Chondrocyte (in vitro differentiated cells): ENCODE results near the gene HPCAL1. TPM values are rescaled to one million over a fixed set of nuclear protein-coding genes. Genes with fewer than 3 reads are reported as not detected.
A peak's percentile ranks its signal among the peaks of the same experiment; 100 is the strongest.

Source experiments
- DNase-seq: peaks from one replicate; pipeline ENCODE4 v3.0.0; 2021; ENCODE audit warnings: mixed read lengths, low spot score
- H3K27ac Mint-ChIP-seq: one replicate; pipeline ENCODE4 v1.8.0; 2021; ENCODE audit warnings: mild to moderate bottlenecking, moderate library complexity, mixed read lengths; ENCODE audit not compliant: unreplicated experiment
- H3K27me3 Mint-ChIP-seq: 2 replicates; pipeline ENCODE4 v1.8.0; 2021; ENCODE audit warnings: low read depth, mixed read lengths
- H3K36me3 Mint-ChIP-seq: 2 replicates; pipeline ENCODE4 v1.8.0; 2021; ENCODE audit warnings: low read depth, mixed read lengths
- H3K4me1 Mint-ChIP-seq: 2 replicates; pipeline ENCODE4 v1.8.0; 2021; ENCODE audit warnings: low read depth, mild to moderate bottlenecking, mixed read lengths
- H3K4me3 Mint-ChIP-seq: one replicate; pipeline ENCODE4 v1.8.0; 2021; ENCODE audit warnings: mild to moderate bottlenecking, moderate library complexity, mixed read lengths; ENCODE audit not compliant: unreplicated experiment
- H3K9me3 Mint-ChIP-seq: 2 replicates; pipeline ENCODE4 v1.8.0; 2021; ENCODE audit warnings: low read depth, mixed read lengths
- total RNA-seq: library from RNA; stranded (reverse); gene quantifications from 3 replicates; pipeline ENCODE4 v1.2.1, GENCODE V29; 2021
- TF ChIP-seq, protein P1 (sequence below): fragments of 200-600 bp; sonication (generic); IDR thresholded peaks from 2 replicates; pipeline ENCODE4 v1.5.0; 2021; ENCODE audit warnings: antibody characterized with exemption, mild to moderate bottlenecking, moderate library complexity

Gene HPCAL1
- total RNA-seq, 1 donor from 2014 or later, result 19.3 TPM

DNA sequence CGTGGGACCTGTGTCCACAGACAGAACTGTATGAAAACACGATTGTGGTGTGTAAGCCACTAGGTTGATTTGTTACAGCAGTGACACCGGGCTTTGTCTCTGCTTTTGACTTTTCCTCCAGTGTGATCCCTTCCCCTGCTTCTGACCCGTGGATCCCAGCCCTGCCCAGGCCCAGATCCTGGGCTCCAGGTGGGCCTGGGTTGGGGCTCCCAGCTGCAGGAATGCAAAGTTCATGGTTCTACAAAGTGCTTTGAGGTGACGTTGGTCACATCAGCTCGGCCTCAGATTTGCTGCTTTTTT lies 26.8 kb downstream of the HPCAL1 start:
- no peaks in the 10 kb centered on the region for H3K9me3 Mint-ChIP-seq

DNA sequence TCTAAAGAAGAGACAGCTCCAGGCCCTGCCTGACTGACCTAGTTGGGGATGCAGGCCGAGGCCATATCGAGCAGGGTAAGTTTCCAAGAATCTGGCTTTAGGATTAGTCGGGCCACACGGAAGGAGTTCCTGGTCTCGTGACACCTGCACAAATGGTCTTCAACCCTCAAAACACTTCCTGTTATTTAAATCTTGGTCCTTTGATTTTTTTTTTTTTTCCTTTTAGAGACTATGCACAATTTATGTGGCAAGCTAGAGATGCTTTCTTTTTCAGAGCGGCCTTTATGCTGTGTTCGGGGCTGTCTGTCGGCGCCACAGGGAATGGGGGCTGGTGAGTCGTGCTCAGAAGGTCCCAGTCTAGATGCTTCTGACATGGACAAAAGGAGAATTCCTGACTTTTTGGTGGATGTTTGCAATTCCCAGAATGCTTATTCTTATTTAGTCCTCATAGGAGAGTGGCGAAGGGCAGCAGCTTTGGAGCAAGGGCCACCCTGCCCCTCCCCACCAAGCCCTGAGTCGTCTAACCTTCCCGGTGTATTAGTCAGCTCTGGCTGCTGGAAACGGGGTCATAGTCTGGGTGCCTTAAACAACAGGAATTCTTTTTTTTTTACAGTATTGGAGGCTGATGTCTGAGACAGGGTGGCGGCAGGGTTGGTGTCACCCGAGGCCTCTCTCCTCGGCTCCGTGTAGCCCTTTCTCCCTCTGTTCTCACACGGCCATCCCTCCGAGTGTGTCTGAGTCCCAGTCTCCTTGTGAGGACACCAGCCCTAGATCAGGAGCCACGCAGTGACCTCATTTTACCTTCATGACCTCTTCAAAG lies 27.4 kb downstream of the HPCAL1 start:
- TF ChIP-seq, protein P1, sequence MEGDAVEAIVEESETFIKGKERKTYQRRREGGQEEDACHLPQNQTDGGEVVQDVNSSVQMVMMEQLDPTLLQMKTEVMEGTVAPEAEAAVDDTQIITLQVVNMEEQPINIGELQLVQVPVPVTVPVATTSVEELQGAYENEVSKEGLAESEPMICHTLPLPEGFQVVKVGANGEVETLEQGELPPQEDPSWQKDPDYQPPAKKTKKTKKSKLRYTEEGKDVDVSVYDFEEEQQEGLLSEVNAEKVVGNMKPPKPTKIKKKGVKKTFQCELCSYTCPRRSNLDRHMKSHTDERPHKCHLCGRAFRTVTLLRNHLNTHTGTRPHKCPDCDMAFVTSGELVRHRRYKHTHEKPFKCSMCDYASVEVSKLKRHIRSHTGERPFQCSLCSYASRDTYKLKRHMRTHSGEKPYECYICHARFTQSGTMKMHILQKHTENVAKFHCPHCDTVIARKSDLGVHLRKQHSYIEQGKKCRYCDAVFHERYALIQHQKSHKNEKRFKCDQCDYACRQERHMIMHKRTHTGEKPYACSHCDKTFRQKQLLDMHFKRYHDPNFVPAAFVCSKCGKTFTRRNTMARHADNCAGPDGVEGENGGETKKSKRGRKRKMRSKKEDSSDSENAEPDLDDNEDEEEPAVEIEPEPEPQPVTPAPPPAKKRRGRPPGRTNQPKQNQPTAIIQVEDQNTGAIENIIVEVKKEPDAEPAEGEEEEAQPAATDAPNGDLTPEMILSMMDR, result no peak
- H3K4me3 Mint-ChIP-seq, result peak overlapping the region; percentile 35
- no peaks in the 10 kb centered on the region for H3K27me3 Mint-ChIP-seq
- peaks cover 64% of the 10 kb centered on the region for H3K4me1 Mint-ChIP-seq
- peak; percentile 51 for DNase-seq
- H3K9me3 Mint-ChIP-seq, result peaks cover 1% of the 10 kb centered on the region
- H3K36me3 Mint-ChIP-seq, result peaks cover 2% of the 10 kb centered on the region
- peak overlapping the region; percentile 86 for H3K27ac Mint-ChIP-seq

More for the DNA sequence above, 26.8 kb downstream of the HPCAL1 start:
- Mint-ChIP-seq H3K36me3 (no peaks in the 10 kb centered on the region), H3K27me3 (no peaks in the 10 kb centered on the region), H3K4me3 (no peak overlapping the region), H3K4me1 (peaks cover 64% of the 10 kb centered on the region), H3K27ac (peak overlapping the region; percentile 86)
- TF ChIP-seq, protein P1, result no peak
- DNase-seq, result no peak

DNA sequence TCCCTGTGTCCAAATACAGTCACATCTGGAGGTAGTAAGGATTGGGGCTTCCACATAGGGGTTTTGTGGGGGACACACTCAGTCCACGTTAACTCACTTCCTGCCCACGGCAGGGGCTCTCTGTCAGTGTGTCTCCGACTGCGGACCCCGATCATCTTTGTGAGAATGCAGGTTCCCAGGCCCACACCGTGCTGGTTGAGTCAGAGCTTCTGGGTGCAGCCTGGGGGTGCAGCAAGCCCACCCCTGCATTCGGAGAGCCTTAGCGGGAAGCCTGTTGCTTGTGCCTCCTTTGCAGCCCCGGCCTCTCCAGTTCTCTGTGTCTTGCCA lies 28.0 kb downstream of the HPCAL1 start:
- peaks cover 2% of the 10 kb centered on the region for H3K36me3 Mint-ChIP-seq
- H3K27me3 Mint-ChIP-seq, result no peaks in the 10 kb centered on the region
- H3K9me3 Mint-ChIP-seq, result peaks cover 4% of the 10 kb centered on the region
- H3K4me3 Mint-ChIP-seq, result peak overlapping the region; percentile 50
- peak; percentile 61 for DNase-seq
- peaks cover 64% of the 10 kb centered on the region for H3K4me1 Mint-ChIP-seq
- H3K27ac Mint-ChIP-seq, result peak overlapping the region; percentile 86
- TF ChIP-seq, protein P1, result no peak

DNA sequence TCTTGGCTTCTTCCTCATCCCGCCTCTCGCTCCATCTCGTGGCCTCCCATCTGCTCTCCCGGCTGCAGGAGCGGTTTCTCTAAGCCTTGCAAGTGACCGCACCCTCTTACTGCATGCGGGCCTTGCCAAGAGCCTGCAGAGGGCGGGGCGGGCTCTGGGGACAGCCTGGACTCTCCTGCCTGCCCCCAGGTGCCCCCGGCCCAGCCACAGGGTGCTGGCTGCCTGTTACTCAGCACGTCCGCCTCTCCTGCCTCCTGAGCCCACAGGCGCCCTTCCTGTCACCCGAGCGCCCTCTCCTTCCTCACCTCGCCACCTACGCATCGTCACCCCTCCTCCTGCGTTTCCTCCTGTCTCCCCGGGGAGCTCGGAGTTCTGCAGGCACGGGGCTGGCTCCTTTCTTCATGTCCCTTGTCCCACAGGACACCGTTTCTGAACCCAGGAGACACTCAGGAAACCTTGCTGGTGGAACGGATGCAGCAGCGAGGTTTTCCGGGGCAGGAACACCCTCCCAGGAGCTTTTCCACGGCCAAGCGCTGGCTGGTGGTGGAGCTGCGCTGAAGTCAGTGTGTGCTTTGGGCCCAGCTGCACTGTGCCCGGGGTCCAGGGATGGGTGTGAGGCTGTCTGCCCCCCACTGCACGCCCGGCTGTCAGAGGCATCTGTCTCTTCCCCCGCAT lies 28.5 kb downstream of the HPCAL1 start:
- peaks cover 2% of the 10 kb centered on the region for H3K36me3 Mint-ChIP-seq
- H3K4me3 Mint-ChIP-seq, result peak overlapping the region; percentile 50
- DNase-seq, result peak; percentile 92
- TF ChIP-seq, protein P1, result no peak
- peaks cover 4% of the 10 kb centered on the region for H3K9me3 Mint-ChIP-seq
- no peaks in the 10 kb centered on the region for H3K27me3 Mint-ChIP-seq
- H3K4me1 Mint-ChIP-seq, result peaks cover 65% of the 10 kb centered on the region
- peak overlapping the region; percentile 86 for H3K27ac Mint-ChIP-seq

DNA sequence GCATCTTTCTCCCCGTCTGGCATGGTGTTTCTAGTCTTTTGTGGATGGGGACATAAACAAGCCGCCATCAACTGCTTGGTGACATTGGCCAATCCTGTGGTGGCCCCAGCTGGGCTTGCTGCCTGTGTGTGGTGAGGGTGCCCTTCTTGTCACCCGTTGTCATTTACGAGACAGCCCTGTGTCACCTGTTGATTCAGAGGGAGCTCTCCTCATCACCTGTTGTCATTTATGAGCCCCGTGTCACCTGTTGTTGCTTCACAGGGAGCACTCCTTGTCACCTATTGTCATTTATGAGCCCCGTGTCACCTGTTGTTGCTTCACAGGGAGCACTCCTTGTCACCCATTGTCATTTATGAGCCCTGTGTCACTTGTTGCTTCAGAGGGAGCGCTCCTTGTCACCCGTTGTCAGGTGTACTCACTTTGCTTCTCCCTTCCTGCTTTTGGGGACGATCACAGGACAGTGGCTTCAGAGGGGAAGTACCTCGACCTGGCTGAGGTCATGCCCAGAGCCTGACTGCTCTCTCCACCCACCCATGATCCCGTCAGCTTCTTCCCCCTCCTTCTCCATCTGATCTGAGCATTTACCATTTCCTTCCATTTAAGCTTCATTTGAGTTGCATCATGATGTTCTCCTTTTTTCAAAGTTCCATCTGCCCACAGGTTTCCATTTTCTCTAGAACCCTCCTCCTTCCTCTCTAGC lies 29.1 kb downstream of the HPCAL1 start:
- Mint-ChIP-seq H3K27ac (peak overlapping the region; percentile 94), H3K4me1 (peaks cover 66% of the 10 kb centered on the region), H3K27me3 (no peaks in the 10 kb centered on the region), H3K9me3 (peaks cover 4% of the 10 kb centered on the region), H3K4me3 (no peak overlapping the region), H3K36me3 (peaks cover 2% of the 10 kb centered on the region)
- TF ChIP-seq, protein P1, result no peak
- no peak for DNase-seq
